HG02798 (cell line): ENCODE results near the gene AGPAT3.
"Not testable (repeated sequence)": the region's sequence is repeated elsewhere in the genome, so short reads cannot be mapped to it uniquely, and the experiment has no call there.

Experiments
- ATAC-seq: cut with Tn5 transposase; IDR thresholded peaks from one replicate; pipeline ENCODE4 v1.9.1; 2021; ENCODE audit warnings: mild to moderate bottlenecking; ENCODE audit not compliant: unreplicated experiment, poor library complexity

Gene AGPAT3

DNA sequence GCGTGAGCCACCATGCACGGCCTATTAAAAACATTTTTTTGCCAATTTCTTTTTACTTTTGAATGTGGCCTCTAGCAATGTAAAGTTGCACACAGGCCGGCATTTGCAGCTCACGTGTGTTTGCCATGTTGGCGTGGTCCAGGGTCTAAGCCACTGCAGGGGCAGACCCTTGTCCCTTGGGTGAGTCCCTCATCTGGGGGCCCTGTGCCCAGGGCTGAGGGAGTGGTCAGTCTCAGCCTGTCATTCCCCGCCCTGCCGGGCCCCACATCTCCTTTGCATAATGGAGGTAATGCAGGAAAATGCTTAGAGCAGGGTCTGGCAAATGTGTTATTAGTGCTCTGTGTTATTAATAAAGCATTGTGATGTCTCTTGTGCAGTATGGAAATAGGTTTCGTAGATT, 16.9 kb downstream of the AGPAT3 start:
- no peak for ATAC-seq

DNA sequence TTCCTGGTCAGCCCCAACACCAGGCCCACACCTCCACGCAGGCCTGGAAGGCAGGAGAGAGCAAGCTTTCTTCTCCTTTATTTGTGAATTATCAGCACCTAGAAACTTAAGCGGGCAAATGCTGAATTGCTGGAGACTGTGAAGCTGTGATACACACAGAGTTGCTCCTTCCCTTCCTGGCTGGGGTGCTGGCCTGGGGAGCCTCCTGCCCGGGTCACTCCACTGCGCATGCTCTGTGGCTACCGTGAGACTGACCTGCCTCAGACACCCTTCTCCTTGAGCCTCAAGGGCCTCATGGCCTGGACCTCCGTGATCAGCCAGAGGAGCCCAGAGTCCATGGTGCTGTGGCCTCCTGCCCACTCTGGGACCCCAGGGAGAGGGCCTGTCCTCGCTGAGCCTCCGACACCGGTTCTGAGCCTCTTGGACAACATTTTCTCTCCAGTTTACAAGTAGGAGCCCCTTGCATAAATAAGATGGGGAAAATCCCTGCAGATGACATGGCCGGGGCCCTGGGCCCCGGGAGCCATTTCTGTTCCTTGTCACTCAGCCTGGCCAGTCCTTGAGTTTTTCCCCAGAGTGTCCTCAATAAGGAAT, 18.0 kb downstream of the AGPAT3 start:
- ATAC-seq = no peak

DNA sequence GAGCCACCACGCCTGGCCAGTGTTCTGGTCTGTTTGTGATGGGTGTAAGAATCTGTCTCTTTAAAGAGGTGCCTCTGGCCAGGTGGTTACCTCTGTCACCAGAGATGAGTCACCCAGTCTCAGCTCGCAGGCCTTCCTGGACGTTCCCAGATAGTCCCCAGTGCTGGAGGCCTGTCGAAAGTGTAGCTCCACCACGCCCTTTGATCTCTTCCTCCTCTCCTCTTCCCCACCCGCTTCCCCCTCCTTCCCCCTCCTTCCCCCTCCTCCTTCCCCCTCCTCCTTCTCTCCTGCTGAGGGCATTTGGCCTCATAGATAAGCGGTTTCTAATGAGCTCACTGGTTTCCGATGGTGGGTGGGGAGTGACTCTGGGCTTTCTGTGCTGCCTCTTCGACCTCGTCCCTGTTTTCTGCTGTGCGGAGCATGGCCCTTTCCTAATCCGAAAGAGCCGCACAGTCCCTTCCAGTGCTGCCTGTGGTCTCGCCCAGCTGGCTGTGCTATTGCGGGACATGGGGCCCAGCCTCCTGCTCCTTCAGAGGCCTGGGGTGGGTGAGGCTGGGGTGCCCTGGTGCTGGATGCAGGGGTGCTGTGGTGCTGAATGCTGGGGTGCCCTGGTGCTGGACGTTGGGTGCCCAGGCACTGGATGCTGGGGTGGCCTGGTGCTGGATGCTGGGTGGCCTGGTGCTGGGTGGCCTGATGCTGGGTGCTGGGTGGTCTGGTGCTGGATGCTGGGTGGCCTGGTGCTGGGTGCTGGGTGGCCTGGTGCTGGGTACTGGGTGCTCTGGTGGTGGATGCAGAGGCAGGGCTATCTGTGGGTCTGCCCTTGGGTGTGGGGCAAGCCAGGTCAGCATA, 19.2 kb downstream of the AGPAT3 start:
- peak; percentile 44 for ATAC-seq

DNA sequence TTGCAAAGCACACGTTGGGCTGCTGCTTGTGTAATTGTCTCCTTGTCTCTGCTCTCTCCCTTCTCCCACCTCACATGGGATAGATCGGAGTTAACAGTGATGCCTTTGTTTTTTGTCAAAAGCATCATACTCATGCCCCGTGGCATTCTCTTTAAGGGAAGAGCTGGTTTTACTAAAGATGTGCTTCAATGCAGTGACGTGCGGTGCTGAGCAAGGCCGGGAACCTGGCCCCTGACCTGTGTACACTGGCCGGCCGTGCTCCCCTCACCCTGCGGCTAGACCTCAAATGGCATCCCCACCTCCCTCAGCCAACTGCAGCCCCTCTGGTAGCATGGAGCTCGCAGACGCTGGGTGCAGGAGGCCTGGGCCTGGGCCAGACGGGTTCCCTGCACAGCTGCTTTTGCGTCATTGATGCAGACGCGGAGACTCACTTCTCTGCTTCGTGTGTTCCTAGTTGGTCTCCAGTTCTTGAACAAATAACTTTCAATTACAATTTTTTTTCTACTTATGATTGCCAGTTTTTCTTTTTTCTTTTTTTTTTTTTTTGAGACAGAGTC, 19.9 kb downstream of the AGPAT3 start:
- no peak for ATAC-seq

DNA sequence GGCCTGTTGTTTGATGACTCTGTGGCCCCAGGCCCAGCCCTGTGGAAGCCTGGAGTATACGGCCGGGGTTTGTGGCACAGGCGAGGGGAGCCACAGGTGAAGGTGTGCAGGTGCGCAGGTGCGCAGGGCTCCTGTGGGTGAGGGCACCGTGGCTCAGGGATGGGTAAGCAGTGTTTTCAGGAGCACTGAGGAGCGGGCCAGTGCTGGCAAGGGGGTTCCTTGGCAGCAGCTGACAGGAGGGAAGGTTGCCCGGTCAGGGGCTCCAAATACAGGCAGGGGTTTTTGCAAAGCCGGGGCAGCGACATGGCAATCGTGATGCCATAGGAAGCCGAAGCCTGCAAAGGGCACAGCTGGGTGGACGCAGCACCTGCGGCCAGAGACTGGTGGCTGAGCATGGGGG, 20.7 kb downstream of the AGPAT3 start:
- no peak for ATAC-seq

DNA sequence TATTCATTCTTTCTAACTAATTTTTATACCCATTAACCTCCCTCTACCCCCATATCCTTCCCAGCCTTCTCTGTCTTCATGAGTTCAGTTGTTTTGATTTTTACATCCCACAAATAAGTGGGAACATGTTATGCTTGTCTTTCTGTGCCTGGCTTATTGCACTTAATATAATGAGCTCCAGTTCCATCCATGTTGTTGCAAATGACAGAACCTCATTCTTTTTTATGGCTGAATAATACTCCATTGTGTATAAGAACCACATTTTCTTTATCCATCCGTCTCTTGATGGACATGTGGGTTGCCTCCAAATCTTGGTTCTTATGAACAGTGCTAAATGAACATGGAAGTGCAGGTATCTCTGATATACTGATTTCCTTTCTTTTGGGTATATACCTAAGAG, 21.5 kb downstream of the AGPAT3 start:
- ATAC-seq = no peak

DNA sequence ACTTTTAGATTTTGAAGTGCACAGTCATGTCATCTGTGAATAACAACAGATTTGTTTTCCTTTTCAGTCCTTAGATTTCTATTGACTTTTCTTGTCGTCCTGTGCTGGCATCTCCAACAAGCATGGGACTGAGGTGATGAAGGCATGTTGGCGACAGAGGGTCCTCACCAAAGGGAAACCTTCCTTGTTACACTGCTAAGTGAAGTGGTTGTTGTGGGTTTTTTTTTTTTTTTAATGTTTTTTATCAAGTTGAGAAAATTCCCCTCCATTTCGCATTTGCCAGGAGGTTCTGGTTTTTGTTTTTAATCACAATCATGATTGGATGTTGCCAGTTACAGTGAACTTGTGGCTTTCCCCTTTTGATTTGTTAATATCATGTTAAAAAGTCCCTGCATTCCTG, 24.0 kb downstream of the AGPAT3 start:
- no peak for ATAC-seq

DNA sequence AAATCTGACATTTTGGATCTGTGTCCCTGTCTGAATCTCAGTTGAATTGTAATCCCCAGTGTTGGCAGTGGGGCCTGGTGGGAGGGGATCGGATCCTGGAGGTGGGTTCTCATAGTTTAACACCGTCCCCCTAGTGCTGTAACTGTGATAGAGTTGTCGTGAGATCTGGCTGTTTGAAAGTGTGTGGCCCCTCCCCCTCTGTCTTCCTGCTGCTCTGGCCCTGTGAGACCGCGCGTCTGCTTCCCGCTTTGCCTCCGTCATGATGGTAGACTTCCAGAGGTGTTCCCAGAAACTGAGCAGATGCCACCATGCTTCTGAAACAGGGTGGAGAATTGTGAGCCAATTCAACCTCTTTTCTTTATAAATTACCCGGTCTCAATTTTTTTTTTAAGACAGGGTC, 25.0 kb downstream of the AGPAT3 start:
- no peak for ATAC-seq

DNA sequence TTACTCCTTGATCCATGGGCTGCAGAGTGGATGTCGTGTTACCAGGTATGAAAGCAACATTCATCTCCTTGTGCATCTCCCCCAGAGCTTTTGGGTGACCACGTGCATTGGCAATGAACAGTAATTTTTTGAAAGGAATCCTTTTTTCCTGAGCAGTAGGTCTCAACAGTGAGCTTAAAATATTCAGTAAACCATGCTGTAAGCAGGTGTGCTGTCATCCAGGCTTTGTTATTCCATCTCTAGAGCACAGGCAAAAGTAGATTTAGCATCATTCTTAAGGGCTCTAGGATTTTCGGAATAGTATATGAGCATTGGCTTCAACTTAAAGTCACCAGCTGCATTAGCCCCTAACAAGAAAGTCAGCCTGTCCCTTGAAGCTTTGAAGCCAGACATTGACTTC, 27.3 kb downstream of the AGPAT3 start:
- no peak for ATAC-seq

DNA sequence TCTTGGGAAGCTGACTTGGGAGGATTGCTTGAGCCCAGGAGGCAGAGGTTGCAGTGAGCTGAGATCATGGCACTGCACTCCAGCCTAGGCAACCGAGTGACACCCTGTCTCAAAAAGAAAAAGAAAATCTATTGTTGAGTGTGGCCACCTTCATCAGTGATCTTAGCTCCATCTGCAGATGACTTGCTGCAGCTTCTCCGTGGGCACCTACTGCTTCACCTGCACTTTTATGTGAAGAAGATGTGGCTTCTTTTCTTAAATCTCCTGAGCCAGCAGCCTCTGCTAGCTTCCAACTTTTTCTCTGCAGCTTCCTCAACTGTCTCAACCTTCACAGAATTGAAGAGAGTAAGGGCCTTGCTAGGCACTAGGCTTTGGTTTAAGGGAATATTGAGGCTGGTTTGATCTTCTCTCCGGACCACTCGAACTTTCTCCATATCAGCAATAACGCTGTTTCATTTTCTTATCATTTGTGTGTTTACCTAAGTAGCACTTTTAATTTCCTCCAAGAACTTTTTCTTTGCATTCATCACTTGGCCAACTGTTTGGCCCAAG, 28.0 kb downstream of the AGPAT3 start:
- no peak for ATAC-seq

DNA sequence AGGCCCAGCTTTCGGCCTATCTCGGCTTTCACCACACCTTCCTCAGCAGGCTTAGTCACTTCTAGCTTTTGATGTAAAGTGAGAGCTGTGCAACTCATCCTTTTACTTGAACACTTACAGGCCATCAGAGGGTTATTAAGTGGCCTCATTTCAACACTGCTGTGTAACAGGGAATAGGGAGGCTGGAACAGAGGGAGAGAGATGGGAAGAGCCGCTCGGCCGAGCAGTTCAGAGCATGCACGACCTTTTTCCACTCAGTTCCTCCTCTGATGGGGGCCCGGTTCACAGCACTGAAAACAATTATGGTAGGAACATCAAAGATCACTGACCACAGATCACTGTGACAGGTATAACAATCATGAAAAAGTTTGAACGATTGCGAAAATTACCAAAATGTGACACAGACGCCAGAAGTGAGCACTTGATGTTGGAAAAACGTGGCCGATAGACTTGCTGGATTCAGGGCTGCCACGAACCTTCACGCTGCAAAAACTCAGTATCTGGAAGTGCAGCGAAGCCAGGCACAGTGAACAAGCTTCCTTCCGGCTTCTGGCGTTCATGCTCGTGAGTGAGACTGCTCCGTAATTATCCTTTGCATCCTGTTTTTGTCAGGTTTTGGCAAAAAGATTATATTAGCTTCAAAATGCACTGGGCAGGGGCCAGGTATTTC, 28.6 kb downstream of the AGPAT3 start:
- no peak for ATAC-seq

DNA sequence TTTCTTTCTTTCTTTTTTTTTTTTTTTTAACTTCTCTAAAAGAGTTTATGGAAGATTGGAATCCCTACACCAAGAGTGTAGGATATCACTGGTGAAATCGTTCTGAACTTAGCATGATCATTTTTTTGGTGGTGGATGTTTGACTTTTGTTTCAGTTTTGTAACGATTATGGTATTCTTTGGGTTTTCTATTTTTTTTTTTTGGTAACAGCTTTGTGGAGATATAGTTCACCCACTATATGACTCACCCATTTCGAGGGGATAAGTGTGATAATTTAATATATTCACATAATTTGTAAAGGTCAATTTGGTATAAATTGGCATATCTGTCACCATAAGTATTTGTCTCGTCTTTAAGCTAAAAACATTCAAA, 29.2 kb downstream of the AGPAT3 start:
- no peak for ATAC-seq

DNA sequence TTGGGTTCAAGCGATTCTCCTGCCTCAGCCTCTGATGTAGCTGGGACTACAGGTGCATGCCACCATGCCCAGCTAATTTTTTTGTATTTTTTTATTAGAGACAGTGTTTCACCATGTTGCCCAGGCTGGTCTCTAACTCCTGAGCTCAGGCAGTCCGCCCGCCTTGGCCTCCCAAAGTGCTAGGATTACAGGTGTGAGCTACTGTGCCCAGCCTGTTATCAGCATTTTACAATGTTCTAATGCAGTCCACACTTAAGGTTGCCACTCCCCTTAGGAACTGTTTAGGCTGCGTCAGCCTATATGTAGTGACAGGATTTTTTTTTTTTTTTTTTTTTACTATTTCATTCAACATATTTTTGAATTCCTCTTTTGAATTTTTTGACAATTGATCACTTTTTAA, 30.2 kb downstream of the AGPAT3 start:
- no peak for ATAC-seq

DNA sequence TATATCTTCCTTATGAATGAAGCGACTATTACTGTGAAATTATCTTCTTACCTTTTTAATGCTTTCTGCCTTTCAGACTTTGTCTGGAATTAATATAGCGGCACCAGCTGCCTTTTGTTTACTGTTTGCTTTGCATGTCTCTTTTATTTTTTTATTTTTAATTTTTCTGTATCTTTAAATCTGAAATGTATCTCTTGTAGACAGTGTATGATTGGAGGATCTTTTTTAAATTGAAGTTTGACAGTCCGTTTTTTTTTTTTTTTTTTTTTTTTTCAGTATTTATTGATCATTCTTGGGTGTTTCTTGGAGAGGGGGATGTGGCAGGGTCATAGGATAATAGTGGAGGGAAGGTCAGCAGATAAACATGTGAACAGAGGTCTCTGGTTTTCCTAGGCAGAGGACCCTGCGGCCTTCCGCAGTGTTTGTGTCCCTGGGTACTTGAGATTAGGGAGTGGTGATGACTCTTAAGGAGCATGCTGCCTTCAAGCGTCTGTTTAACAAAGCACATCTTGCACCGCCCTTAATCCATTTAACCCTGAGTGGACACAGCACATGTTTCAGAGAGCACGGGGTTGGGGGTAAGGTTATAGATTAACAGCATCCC, 31.8 kb downstream of the AGPAT3 start:
- not testable (repeated sequence) for ATAC-seq

DNA sequence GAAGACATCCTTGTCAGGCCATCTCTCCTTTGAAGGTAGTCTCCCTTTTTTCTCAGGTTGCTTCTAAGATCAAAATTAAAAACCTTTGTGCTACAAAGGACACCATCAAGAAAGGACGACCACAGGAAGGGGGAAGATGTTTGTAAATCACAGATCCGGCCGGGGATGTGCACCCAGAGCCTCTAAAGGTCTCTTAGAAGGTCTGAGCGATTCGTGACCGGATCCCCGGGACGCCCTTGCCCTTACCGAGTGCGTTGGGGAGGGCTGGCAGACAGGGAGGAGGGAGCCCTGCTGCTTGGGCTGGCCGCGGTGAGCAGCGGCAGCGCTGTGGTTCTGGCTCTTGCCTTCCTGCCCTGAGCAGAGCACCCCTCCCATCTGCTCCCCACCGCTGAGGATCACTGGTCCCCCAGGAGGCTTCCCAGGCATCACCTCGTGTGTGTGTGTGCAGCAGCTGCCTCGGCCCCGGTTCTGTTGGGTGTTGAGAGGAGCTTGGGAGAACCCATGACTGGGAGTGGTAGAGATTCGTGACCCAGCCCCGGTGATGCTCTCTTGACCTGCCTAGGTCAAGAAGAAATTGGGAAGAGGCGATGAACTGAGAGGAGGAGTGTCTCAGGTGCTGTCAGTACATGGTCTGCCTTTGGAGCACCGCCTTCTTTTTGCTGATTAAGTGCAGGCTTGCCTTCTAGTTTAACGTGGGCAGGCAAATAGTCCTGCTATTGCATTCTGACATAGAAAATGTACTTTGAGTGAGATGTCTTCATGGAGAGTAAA, 34.5 kb downstream of the AGPAT3 start:
- ATAC-seq = no peak

DNA sequence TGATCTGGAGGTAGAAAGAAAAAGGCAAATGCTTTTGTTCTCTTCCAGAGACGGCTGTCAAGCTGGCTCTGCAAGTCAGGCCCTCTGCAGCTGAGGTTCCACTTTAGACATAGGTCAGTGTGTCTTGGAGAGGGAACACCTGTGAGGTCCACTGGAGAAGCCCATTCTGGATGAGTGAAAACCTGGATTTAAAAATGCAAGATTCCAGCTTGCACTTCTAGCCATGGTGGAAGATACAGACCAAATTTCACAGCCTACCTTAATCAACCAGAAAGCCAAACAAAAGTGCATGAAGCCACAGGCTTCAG, 35.0 kb downstream of the AGPAT3 start:
- ATAC-seq = no peak

DNA sequence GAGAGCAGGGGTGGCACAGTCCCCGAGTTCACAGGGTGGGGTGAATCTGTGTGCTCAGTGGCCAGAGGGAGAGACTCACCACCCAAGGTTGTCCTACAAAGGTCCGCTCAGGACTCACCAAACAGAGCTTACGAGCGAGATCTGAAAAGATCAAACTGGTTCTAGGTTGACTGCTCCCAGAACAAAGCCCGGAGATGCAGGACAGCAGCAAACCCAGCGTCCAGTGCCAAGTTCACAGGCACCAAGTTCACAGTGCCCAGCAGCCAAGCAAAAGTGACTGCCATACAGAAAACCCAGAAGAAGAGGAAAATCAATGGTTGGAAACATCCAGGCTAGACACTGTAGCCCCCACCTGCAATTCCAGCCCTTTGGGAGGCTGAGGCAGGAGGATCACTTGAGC, 35.7 kb downstream of the AGPAT3 start:
- no peak for ATAC-seq

DNA sequence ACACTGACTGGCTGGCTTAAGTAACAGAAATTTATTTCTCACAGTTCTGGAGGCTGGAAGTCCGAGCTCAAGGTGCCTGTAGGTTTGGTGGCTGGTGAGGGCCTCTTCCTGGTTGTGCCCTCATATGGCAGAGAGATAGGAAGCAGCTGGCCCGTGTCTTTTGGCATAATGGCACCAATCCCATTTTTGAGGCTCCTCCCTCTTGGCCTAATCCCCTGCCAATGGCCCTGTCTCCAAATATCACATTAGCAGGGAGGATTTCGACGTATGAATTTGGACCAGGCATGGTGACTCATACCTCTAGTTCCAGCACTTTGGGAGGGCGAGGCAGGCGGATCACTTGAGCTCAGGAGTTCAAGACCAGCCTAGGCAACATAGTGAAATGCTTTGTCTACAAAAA, 37.4 kb downstream of the AGPAT3 start:
- ATAC-seq = no peak

DNA sequence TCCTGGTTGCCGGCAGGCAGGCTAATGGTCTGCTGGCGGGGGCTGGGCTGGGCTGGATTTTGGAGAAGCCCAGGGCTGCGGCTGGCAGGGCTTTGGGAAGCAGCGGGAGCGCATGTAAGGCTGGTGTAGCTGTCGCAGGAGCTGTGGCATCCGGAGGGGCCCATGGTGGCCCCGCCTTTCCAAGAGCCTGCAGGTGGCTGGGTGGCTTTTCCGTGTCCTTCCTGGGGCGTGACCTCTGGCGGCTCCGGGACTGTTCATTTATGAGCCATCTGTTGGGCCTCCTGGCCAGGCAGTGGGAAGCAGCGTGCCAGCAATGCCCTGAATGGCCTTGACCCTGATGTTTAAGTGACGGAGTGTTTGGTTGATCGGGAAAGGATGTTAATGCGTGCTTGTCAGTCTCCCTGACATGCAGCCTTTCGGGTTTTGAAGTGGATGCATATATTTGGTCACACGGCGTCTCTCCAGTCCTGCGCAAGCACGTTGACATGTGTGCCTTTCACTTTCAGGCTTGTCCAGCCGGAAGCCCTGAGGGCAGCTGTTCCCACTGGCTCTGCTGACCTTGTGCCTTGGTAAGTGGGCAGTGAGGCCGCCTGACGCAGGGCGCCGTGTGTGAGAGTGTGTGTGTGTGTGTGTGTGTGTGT, 38.5 kb downstream of the AGPAT3 start:
- ATAC-seq = no peak

DNA sequence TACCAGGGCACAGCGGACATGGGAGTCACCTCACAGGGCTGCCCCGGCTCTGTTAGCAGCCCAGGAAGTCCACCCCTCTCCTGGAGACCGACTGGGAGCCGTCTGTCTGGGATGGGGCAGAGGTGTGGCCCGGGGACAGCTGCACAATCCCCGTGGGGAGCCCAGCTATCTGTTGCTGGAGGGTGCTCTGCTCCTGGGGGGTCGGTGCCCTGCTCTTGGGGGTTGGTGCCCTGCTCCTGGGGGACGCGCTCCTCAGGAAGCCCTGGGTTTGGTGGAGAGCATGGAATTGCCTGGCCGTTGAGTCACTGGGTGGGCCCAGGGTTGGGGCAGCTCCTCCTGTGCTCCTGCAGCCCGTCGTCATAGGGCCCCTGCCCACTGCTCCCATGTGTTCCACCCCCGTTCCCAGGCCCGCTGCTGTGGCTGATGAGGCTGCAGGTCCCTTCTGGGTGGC, 39.3 kb downstream of the AGPAT3 start:
- ATAC-seq = no peak
